OCI-LY1 (cell line): ENCODE results near the gene PCDHGB6.

Source experiments
- EZH2 ChIP-seq: fragments of 200-600 bp; sonication (generic), shearing (Covaris generic); IDR thresholded peaks from 2 replicates; pipeline ENCODE4 v1.8.0; 2017; ENCODE audit warnings: borderline replicate concordance, mixed run types, mild to moderate bottlenecking, antibody characterized with exemption, low read length, moderate library complexity, mixed read lengths
- TF ChIP-seq, protein P1 (sequence below): fragments of 200-600 bp; sonication (generic), shearing (Covaris generic); IDR thresholded peaks from 2 replicates; pipeline ENCODE4 v1.5.1; 2017; ENCODE audit warnings: mild to moderate bottlenecking, antibody characterized with exemption, low read length, moderate library complexity, mixed read lengths

- TF ChIP-seq, protein P1, sequence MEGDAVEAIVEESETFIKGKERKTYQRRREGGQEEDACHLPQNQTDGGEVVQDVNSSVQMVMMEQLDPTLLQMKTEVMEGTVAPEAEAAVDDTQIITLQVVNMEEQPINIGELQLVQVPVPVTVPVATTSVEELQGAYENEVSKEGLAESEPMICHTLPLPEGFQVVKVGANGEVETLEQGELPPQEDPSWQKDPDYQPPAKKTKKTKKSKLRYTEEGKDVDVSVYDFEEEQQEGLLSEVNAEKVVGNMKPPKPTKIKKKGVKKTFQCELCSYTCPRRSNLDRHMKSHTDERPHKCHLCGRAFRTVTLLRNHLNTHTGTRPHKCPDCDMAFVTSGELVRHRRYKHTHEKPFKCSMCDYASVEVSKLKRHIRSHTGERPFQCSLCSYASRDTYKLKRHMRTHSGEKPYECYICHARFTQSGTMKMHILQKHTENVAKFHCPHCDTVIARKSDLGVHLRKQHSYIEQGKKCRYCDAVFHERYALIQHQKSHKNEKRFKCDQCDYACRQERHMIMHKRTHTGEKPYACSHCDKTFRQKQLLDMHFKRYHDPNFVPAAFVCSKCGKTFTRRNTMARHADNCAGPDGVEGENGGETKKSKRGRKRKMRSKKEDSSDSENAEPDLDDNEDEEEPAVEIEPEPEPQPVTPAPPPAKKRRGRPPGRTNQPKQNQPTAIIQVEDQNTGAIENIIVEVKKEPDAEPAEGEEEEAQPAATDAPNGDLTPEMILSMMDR, result no peak
- TF ChIP-seq EZH2, result no peak
These were observed 29.4 kb downstream of the PCDHGB6 start for GRCh38 chr5:141437221-141437620.
